Skin epidermis (tissue), 12 donors: ENCODE results near the gene CDK5.

Experiments
- H3K27ac ChIP-seq, 21 experiments: fragments of 200-600 bp; sonication (generic) in 11 of 21; one replicate each; pipeline ENCODE4 v1.5.0; 2020; ENCODE audit warnings: mild to moderate bottlenecking in 3 of 21, inconsistent platforms in 2 of 21, moderate library complexity in 2 of 21
- H3K4me3 ChIP-seq, 7 experiments: fragments of 200-600 bp; sonication (generic) in 2 of 7; one replicate each; pipeline ENCODE4 v1.5.0; 2020; ENCODE audit warnings: inconsistent platforms in 2 of 7, mild to moderate bottlenecking in 2 of 7, moderate library complexity in 1 of 7

The CDK5 gene

GRCh38 chr7:151011097-151011409, 46.6 kb downstream of the CDK5 start:
- H3K27ac ChIP-seq, result peak overlapping the region in 3 of 21 experiments; percentile 1 to 72 (median 55)
- no peak overlapping the region for H3K4me3 ChIP-seq

DNA sequence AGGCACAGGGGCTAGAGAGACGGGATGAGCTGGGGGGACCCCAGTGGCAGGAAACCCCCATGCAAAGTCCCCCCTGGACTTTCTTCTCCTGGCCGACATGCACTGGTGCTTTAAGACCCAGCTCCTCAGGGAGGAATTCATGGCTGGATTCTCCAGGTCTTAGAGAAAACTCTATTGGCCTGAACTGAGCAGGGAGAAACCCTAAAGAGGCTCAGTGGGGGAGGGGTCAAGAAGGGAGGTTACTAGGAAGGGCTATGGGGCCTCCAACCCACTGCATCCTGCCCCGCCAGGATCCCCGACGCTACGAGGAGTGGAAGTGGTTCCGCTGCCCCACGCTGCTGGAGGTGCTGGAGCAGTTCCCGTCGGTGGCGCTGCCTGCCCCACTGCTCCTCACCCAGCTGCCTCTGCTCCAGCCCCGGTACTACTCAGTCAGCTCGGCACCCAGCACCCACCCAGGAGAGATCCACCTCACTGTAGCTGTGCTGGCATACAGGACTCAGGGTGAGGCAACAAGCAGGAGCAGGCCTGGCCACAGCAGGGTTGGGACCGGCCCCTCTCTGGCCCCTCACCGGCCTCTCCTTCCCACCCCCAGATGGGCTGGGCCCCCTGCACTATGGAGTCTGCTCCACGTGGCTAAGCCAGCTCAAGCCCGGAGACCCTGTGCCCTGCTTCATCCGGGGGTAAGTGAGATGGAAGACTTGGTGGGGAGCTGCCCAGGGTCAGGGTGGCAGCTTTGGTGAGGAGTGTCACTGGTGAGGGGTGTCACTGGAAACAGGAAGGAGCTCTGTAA, 47.2 kb downstream of the CDK5 start:
- Histone ChIP-seq H3K4me3 (no peak overlapping the region), H3K27ac (peak overlapping the region in 7 of 21 experiments; percentile 1 to 72 (median 47))

GRCh38 chr7:151010037-151010306, 47.7 kb downstream of the CDK5 start:
- Histone ChIP-seq H3K27ac (peak overlapping the region in 4 of 21 experiments; percentile 18 to 72 (median 51)), H3K4me3 (no peak overlapping the region)

DNA sequence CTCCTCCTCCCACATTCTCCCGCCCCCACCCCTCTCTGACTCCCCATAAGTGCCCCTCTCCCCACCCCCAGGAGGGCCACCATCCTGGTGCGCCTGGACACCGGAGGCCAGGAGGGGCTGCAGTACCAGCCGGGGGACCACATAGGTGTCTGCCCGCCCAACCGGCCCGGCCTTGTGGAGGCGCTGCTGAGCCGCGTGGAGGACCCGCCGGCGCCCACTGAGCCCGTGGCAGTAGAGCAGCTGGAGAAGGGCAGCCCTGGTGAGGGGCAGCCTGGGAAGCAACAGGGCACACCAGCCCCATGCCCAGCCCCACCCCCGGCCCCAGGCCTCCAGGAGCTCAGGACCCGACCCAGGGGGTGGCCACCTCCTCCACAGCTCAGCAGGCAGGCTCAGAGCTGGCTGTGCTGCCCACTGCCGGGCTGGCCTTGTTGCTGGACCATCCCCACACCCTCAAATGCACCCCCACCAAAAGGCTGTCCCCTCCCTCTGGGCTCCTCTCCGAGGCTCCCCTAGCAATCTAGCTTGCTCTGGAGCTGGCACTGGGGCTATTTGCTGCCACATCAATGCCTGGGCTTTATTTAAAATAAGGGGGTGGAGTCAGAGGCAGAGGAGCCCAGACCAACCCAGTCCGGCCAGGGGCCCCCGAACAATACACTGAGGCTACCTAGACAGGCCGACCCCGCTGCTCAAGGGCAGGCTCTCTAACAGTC, 48.2 kb downstream of the CDK5 start:
- H3K4me3 ChIP-seq, result no peak overlapping the region

DNA sequence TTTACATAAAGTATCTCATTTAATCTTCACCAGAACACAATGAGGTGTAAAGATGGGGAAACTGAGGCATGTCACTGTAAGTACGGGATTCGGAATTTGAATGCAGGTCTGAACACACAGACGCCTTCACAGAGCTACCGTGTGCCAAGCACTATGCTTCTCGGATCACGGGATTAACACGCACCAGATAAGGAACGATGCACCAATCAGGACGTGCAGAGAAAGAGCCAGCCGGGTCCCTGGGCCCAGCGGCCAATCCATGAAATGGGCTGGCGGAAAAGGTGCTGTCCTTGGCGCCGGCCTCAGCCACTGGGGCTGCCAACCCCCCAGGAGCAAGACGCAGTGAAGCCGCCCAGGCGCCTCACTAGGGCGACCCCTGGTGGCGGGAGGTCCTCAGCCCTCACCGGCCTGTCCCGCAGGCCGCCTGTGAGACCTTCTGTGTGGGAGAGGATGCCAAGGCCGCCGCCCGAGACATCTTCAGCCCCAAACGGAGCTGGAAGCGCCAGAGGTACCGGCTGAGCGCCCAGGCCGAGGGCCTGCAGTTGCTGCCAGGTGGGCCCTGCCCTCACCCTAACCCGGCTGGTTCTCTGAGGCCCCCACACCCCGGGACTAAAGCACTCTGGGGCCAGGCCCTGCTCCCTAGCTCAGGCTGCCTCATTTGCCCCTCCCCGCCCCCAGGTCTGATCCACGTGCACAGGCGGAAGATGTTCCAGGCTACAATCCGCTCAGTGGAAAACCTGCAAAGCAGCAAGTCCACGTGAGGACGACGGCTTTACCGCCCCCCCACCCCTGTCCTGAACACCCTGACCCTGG, 49.0 kb downstream of the CDK5 start:
- peak overlapping the region in 2 of 7 experiments; percentile 4 to 15 for H3K4me3 ChIP-seq
- peak overlapping the region in 8 of 21 experiments; percentile 0 to 75 (median 58) for H3K27ac ChIP-seq

More for the DNA sequence above, 48.2 kb downstream of the CDK5 start:
- peak overlapping the region in 5 of 21 experiments; percentile 1 to 75 (median 61) for H3K27ac ChIP-seq

DNA sequence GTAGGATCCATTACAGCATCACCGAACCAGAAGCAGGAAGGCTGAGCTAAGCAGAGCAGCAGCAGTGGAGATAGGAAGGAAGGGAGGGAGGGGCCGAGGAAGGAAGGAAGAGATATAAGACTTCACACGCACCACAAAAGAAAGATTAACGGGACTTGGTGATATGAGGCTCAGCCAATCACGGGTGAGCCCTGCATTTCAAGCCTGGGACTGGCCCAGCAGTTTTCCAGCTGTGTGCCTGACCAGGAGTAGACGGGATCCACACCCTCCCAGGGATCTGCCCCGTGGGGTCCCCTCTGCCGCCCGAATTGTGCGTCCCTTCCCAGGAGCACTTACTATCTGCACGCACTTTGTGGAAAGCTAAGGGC, 49.6 kb downstream of the CDK5 start:
- H3K4me3 ChIP-seq, result peak overlapping the region in 2 of 7 experiments; percentile 4 to 15
- H3K27ac ChIP-seq, result peak overlapping the region in 8 of 21 experiments; percentile 0 to 75 (median 56)

DNA sequence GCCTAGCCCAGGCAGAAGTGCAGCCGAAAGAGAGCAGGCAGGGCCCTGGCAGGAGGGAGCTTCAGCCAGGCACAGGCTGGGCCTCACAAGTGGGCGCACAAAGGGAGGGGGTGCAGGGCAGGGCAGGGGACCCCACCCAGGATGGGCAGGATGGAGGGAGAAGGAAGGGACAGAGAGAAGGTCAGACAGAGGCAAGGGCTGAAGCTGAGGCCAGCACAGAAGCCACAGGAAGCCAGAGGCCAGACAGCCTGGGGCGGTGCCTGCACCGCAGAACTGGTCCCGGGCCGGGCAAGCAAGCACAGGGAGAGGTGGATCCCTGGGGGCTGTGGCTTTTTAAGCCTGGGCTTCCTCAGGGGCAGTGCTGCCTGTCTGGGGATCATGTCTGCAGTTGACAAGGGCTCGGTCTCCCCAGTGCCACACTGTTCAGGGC, 50.2 kb downstream of the CDK5 start:
- Histone ChIP-seq H3K4me3 (no peak overlapping the region), H3K27ac (peak overlapping the region in 12 of 21 experiments; percentile 11 to 75 (median 41))

DNA sequence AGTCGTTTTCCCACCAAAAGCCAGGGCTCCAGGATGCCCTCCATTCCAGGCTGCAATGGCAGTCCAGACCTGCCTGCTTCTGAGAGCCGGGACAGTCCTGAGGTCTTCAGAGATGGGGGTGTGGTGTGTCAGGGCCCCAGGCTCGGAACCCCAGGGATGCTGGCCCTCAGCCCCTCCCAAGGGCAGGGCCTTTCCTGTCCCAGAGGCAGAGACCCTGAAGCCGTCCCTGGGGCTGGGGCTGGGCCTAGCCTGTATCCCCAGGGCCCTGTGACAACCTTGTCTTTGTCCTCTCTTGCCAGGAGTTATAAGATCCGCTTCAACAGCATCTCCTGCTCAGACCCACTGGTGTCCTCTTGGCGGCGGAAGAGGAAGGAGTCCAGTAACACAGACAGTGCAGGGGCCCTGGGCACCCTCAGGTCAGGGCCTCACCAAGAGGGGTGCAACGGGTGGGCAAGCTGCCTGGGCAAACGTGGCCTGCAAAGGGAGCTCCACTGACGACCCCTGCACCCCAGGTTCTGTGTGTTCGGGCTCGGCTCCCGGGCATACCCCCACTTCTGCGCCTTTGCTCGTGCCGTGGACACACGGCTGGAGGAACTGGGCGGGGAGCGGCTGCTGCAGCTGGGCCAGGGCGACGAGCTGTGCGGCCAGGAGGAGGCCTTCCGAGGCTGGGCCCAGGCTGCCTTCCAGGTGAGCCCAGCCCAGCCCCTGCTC, 51.0 kb downstream of the CDK5 start:
- H3K27ac ChIP-seq, result peak overlapping the region in 9 of 21 experiments; percentile 11 to 75 (median 41)

DNA sequence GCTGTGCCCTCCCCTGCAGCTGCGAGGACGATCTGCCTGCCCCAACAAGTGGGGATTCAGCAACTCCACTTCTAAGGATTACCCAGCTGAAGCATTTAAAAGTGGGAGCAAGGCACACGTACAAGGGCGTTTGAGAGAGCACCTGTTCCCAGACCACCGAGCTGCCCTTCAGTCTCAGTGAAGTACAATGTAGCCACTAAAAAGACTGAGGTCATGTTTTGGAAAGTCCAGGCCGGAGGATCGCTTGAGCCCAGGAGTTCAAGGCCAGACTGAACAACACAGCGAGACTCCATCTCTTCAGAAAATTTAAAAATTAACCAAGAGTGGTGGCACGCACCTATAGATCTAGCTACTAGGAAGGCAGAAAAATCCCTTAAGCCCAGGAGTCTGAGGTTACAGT, 52.1 kb downstream of the CDK5 start:
- Histone ChIP-seq H3K27ac (no peak overlapping the region), H3K4me3 (no peak overlapping the region)

More for the DNA sequence above, 51.0 kb downstream of the CDK5 start:
- no peak overlapping the region for H3K4me3 ChIP-seq
